HFFc6 (cell line): ENCODE data around the gene LAMA5. TPM values are rescaled to one million over a fixed set of nuclear protein-coding genes. Genes with fewer than 3 reads are reported as not detected.

Experiments
- DNase-seq: peaks from one replicate; pipeline ENCODE4 v3.0.0-alpha.2; 2018
- H3K27ac Mint-ChIP-seq: 2 replicates; pipeline ENCODE4 v1.8.0; 2020; ENCODE audit warnings: mild to moderate bottlenecking, mixed read lengths
- H3K27me3 Mint-ChIP-seq: 2 replicates; pipeline ENCODE4 v1.8.0; 2021; ENCODE audit warnings: mild to moderate bottlenecking, moderate library complexity, mixed read lengths; ENCODE audit not compliant: insufficient read depth
- H3K36me3 Mint-ChIP-seq: 2 replicates; pipeline ENCODE4 v1.8.0; 2021; ENCODE audit warnings: low read depth, mixed read lengths
- H3K4me1 Mint-ChIP-seq: 2 replicates; pipeline ENCODE4 v1.8.0; 2020; ENCODE audit warnings: low read depth, mixed read lengths
- H3K4me3 Mint-ChIP-seq: 2 replicates; pipeline ENCODE4 v1.8.0; 2020; ENCODE audit warnings: mild to moderate bottlenecking, moderate library complexity, mixed read lengths
- H3K9me3 Mint-ChIP-seq: 2 replicates; pipeline ENCODE4 v1.8.0; 2020; ENCODE audit warnings: mild to moderate bottlenecking, mixed read lengths
- total RNA-seq, 6 experiments: library from RNA; stranded (reverse); fragmentation: NEBNext Ultra II Directional; extraction: Animal tissue kit (Norgen Biotek cat#: 25700); gene quantifications; 2 replicates in 1 of 6; 3 replicates in 5 of 6; pipeline ENCODE4 v1.2.3, GENCODE V29; 2021
- TF ChIP-seq, protein P1 (sequence below): fragments of 200-600 bp; sonication (generic); IDR thresholded peaks from 2 replicates; pipeline ENCODE4 v1.5.0; 2021; ENCODE audit warnings: antibody characterized with exemption, mild to moderate bottlenecking

The LAMA5 gene
- total RNA-seq, 6 experiments from 2014 or later: 1.2 to 2.4 (median 1.5) TPM

DNA sequence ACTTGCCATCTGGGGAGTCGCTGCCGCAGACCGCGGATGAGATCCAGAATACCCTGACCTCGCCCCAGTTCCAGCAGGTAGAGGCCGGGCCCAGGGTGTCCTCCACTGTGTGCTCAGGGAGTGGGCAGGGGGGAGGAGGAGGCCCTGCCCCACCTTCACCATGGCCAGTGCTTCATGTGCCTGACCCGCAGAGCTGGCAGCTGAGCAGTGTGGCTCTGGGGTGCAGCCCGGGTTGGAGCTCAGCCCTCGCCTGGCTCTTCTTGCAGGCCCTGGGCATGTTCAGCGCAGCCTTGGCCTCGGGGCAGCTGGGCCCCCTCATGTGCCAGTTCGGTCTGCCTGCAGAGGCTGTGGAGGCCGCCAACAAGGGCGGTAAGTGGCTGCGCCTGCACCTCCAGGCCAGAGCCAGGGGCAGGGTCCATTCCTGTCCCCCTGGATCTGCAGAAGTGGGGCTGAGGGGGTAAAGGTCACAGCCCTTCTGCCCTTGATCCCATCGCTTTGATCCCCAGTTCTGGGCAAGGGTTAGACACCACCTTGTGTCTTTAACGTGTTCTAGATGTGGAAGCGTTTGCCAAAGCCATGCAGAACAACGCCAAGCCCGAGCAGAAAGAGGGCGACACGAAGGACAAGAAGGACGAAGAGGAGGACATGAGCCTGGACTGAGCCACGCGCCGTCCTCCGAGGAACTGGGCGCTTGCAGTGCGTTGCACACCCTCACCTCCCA, 58.9 kb downstream of the LAMA5 start:
- no peak overlapping the region for H3K27ac Mint-ChIP-seq
- H3K9me3 Mint-ChIP-seq: no peaks in the 10 kb centered on the region
- no peak for DNase-seq
- peaks cover 22% of the 10 kb centered on the region for H3K4me1 Mint-ChIP-seq
- H3K4me3 Mint-ChIP-seq: no peak overlapping the region
- TF ChIP-seq, protein P1, sequence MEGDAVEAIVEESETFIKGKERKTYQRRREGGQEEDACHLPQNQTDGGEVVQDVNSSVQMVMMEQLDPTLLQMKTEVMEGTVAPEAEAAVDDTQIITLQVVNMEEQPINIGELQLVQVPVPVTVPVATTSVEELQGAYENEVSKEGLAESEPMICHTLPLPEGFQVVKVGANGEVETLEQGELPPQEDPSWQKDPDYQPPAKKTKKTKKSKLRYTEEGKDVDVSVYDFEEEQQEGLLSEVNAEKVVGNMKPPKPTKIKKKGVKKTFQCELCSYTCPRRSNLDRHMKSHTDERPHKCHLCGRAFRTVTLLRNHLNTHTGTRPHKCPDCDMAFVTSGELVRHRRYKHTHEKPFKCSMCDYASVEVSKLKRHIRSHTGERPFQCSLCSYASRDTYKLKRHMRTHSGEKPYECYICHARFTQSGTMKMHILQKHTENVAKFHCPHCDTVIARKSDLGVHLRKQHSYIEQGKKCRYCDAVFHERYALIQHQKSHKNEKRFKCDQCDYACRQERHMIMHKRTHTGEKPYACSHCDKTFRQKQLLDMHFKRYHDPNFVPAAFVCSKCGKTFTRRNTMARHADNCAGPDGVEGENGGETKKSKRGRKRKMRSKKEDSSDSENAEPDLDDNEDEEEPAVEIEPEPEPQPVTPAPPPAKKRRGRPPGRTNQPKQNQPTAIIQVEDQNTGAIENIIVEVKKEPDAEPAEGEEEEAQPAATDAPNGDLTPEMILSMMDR: no peak
- H3K27me3 Mint-ChIP-seq: no peaks in the 10 kb centered on the region
- H3K36me3 Mint-ChIP-seq: peaks cover 13% of the 10 kb centered on the region

DNA sequence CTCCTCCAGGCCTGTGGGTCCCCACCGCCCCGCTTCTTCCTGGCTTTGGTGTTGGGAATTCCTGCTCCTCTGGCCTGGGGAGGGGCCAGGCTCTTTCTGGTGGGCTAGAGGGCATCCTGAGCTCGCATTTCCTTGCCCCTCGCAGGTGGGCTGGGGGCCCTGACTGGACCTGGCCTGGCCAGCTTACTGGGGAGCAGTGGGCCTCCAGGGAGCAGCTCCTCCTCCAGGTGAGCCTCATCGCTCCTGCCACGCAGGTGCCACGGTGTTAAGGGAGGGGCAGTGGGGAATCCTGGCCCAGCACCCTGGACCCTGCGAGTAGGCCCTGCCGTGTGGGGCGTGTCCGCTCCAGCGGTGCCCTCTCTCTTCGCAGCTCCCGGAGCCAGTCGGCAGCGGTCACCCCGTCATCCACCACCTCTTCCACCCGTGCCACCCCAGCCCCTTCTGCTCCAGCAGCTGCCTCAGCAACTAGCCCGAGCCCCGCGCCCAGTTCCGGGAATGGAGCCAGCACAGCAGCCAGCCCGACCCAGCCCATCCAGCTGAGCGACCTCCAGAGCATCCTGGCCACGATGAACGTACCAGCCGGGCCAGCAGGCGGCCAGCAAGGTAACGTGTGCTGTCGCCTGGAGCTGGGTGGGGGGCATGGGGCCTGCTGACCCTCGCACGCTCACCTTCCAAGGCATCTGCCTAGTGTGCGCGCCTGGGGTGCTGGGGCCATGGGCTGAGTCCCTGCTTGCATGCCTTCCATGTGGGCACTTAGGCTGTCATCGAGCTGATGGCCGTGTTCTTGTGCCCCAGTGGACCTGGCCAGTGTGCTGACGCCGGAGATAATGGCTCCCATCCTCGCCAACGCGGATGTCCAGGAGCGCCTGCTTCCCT, 59.6 kb downstream of the LAMA5 start:
- Mint-ChIP-seq H3K4me1 (peaks cover 22% of the 10 kb centered on the region), H3K4me3 (no peak overlapping the region), H3K9me3 (no peaks in the 10 kb centered on the region), H3K36me3 (peaks cover 13% of the 10 kb centered on the region), H3K27me3 (no peaks in the 10 kb centered on the region), H3K27ac (no peak overlapping the region)
- TF ChIP-seq, protein P1: no peak
- DNase-seq: no peak

DNA sequence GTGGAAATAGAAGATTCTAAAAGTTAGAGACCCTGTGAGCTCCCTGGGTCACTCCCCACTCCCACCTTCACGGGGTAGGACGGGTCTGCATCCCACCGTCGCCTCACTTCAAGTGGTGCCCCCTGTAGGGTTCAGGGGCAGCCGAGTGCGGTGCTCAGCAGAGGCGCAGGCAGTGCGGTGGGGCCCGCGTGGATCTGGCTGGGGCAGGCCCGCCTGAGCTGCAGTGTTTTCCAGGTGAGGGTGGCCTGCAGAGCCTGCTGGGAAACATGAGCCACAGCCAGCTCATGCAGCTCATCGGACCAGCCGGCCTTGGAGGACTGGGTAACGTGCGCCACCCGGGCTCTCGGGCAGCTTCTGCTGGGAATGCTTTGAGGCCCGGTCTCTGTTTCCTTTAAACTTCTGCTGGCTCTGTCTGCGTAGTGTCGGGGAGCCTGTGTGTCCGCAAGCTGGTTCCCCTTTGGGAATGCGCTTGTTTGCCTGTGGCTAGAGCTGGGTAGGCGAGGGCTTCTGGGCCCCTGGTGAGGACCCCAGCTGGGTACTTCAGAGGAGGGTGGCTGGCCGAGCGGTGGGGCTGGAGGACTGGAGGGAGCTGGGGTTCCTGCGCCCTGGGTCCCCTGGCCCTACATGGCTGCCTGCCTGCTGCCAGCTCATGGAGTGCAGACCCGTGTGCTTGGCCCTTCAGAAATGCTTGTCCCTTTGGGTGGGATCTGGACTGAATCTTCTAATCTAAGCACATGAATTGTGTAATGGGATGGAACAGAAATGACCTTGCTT, 60.5 kb downstream of the LAMA5 start:
- Mint-ChIP-seq H3K36me3 (peaks cover 13% of the 10 kb centered on the region), H3K27me3 (no peaks in the 10 kb centered on the region; the same call in 1 of the 2 replicates), H3K4me1 (peaks cover 26% of the 10 kb centered on the region), H3K4me3 (no peak overlapping the region), H3K27ac (no peak overlapping the region), H3K9me3 (no peaks in the 10 kb centered on the region)
- DNase-seq: no peak
- TF ChIP-seq, protein P1: no peak

DNA sequence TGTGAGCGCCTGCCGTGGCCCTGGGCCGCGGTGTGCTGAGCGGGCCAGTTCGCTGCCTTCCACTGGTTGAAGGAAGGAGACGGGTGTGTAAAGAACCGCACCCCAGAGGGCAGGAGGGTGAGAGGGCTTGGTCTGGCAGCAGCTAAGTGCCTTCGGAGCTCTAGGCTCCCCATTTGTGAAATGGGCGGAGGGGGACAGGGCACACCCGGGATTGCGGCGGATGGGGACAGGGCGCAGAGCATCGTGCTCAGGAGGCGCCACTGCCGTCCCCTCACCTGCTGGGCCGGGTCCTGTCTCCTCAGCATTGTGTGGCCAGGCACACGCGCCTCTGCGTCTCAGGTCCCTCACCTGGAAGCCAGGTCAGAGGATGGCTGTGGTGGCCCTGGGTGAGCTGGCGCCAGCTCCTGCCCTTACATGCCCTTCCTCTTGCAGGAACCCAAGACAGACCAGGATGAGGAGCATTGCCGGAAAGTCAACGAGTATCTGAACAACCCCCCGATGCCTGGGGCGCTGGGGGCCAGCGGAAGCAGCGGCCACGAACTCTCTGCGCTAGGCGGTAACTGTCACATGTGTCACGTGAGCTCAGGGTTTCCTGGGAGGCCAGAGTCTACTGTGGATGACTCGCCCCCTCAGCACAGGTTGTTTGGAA, 61.2 kb downstream of the LAMA5 start:
- H3K27me3 Mint-ChIP-seq: no peaks in the 10 kb centered on the region; the same call in 1 of the 2 replicates
- H3K4me1 Mint-ChIP-seq: peaks cover 32% of the 10 kb centered on the region
- H3K9me3 Mint-ChIP-seq: no peaks in the 10 kb centered on the region
- 0 out of 2 replicates have a peak overlapping the region, but pooled peaks have one; percentile 29 for H3K27ac Mint-ChIP-seq
- TF ChIP-seq, protein P1: no peak
- no peak overlapping the region; the same call in 1 of the 2 replicates for H3K4me3 Mint-ChIP-seq
- DNase-seq: no peak
- H3K36me3 Mint-ChIP-seq: peaks cover 13% of the 10 kb centered on the region
